Vagina (tissue), 2 donors: ENCODE data around the gene IDUA.

ENCODE experiments used
- POLR2A ChIP-seq, 2 donors: fragments of 450-650 bp; IDR thresholded peaks; one replicate each; pipeline ENCODE4 v1.6.1; 2017; ENCODE audit warnings: antibody characterized with exemption in 2 of 2, mild to moderate bottlenecking in 2 of 2, moderate library complexity in 2 of 2
- POLR2AphosphoS5 ChIP-seq, 2 donors: sonication (generic); formaldehyde crosslinking; IDR thresholded peaks; one replicate each; pipeline ENCODE4 v1.9.0; 2017; ENCODE audit warnings: antibody characterized with exemption in 2 of 2, mild to moderate bottlenecking in 2 of 2, low read depth in 1 of 2; ENCODE audit not compliant: insufficient read depth in 1 of 2
- TF ChIP-seq, protein P1 (sequence below), 3 experiments: fragments of 450-650 bp in 2 of 3; fragments of 200-600 bp in 1 of 3; sonication (generic) in 1 of 3; IDR thresholded peaks; one replicate each; pipeline ENCODE4 v1.5.1; 2017 to 2019; ENCODE audit warnings: antibody characterized with exemption in 3 of 3, mild to moderate bottlenecking in 2 of 3, moderate library complexity in 2 of 3

DNA sequence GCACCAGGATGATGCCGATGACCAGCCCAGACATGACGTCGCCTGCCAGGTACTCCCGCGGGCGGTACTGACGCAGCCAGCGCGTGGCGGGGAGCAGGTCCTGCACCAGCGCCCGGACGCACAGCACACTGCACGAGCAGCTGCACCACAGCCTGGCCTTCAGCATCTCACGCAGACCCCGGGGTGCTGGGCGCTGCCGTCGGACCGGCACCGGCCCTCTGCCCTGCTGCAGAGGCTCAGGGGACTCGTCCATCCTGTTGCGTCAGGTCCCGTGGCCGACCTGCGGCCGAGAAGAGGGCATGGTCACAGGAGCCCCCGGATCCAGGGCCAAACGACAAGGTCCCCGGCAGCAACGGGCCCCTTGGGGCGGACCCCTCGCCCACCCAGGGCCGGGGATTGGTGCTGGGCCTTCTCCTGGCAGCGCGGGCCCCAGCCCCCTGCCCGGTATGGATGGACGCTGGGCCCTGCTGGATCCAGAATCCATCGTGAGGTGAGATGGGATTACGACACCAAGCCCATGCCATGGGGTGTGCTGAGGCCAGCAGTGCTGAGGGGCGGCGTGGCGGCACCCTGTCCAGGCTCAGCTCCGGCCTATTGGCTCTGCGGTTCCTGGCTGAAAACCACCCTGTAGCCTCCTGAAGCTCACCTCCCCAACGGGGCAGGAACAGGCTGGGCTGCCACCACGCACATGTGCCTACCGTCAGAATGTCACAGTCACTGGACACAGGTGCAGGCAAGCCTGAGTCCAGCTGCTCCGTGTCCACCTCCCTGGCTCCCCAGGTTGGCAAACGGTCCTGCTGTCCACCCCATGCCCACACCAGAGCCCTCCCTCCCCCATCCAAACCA is 4.8 kb downstream of the IDUA start:
- TF ChIP-seq, protein P1, sequence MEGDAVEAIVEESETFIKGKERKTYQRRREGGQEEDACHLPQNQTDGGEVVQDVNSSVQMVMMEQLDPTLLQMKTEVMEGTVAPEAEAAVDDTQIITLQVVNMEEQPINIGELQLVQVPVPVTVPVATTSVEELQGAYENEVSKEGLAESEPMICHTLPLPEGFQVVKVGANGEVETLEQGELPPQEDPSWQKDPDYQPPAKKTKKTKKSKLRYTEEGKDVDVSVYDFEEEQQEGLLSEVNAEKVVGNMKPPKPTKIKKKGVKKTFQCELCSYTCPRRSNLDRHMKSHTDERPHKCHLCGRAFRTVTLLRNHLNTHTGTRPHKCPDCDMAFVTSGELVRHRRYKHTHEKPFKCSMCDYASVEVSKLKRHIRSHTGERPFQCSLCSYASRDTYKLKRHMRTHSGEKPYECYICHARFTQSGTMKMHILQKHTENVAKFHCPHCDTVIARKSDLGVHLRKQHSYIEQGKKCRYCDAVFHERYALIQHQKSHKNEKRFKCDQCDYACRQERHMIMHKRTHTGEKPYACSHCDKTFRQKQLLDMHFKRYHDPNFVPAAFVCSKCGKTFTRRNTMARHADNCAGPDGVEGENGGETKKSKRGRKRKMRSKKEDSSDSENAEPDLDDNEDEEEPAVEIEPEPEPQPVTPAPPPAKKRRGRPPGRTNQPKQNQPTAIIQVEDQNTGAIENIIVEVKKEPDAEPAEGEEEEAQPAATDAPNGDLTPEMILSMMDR (IDR thresholded peaks at IDR 0.05), result no peak
- TF ChIP-seq POLR2A (IDR thresholded peaks at IDR 0.05), result no peak
- no peak for TF ChIP-seq POLR2AphosphoS5 (IDR thresholded peaks at IDR 0.05; ENCODE audit: insufficient read depth in 1 of 2, low read depth in 1 of 2)
